H1 (cell line): ENCODE data around the gene PTPMT1. TPM values are rescaled to one million over a fixed set of nuclear protein-coding genes. Genes with fewer than 3 reads are reported as not detected.

ENCODE experiments used
- CTCF ChIA-PET: fragments of 300-600 bp; sonication (Branson Sonifier 250); formaldehyde crosslinking; loops from one replicate; lab custom pipeline; 2021; ENCODE audit not compliant: partially characterized antibody; lab: Charles Lee
- POLR2A ChIA-PET: fragments of 300-600 bp; sonication (Branson Sonifier 250); formaldehyde crosslinking; loops from one replicate; lab custom pipeline; 2021; ENCODE audit warnings: inconsistent platforms; ENCODE audit not compliant: partially characterized antibody; lab: Charles Lee
- DNase-seq, 2 experiments: peaks; one replicate each; pipeline versions ENCODE4 v3.0.0 to v3.0.0-alpha.2; 2010 to 2022; ENCODE audit warnings: low spot score in 2 of 2, low read depth in 1 of 2, mixed read lengths in 1 of 2
- FAIRE-seq: peaks from 2 replicates; lab custom pipeline; 2011; peaks lifted over from hg19 to GRCh38; lab: Jason Lieb, UNC
- H2AFZ ChIP-seq: 2 replicates; pipeline ENCODE4 v1.8.1; 2012; ENCODE audit warnings: low read length, inconsistent platforms
- H2AK5ac ChIP-seq: 2 replicates; pipeline ENCODE4 v1.6.1; 2013; ENCODE audit warnings: low read depth, low read length
- H2BK120ac ChIP-seq: replicated peaks from 2 replicates; pipeline ENCODE3; 2013; ENCODE audit warnings: low read depth, low read length, inconsistent platforms
- H2BK12ac ChIP-seq: 2 replicates; pipeline ENCODE4 v1.6.1; 2013; ENCODE audit warnings: low read depth, low read length
- H2BK15ac ChIP-seq: 2 replicates; pipeline ENCODE4 v1.6.1; 2013; ENCODE audit warnings: low read length
- H2BK20ac ChIP-seq: 2 replicates; pipeline ENCODE4 v1.6.1; 2013; ENCODE audit warnings: low read length
- H2BK5ac ChIP-seq: 2 replicates; pipeline ENCODE4 v1.6.1; 2013; ENCODE audit warnings: low read depth, low read length
- H3K14ac ChIP-seq: 2 replicates; pipeline ENCODE4 v1.6.1; 2013; ENCODE audit warnings: inconsistent platforms; ENCODE audit not compliant: insufficient read length
- H3K18ac ChIP-seq: 2 replicates; pipeline ENCODE4 v1.6.1; 2013; ENCODE audit warnings: low read length; ENCODE audit errors: extremely low read depth
- H3K23ac ChIP-seq: 2 replicates; pipeline ENCODE4 v1.6.1; 2013; ENCODE audit warnings: inconsistent platforms; ENCODE audit not compliant: insufficient read length
- H3K23me2 ChIP-seq: 2 replicates; pipeline ENCODE4 v1.6.1; 2013; ENCODE audit warnings: low read depth, low read length
- H3K27ac ChIP-seq: 2 replicates; pipeline ENCODE4 v1.6.1; 2011; ENCODE audit warnings: low read depth, low read length, inconsistent platforms
- H3K27me3 ChIP-seq, 4 experiments: replicated peaks in 1 of 4; 1 replicate in 1 of 4; 2 replicates in 3 of 4; pipeline versions ENCODE4 v1.6.1 to v1.8.1; 2011 to 2013; ENCODE audit warnings: low read length in 3 of 4, mild to moderate bottlenecking in 3 of 4, inconsistent platforms in 2 of 4, mixed read lengths in 2 of 4, moderate library complexity in 1 of 4; ENCODE audit not compliant: control insufficient read depth in 3 of 4, insufficient read depth in 3 of 4; ENCODE audit errors: extremely low read depth in 1 of 4
- H3K36me3 ChIP-seq, 4 experiments: 2 replicates each; pipeline versions ENCODE4 v1.6.1 to v1.8.1; 2011 to 2013; ENCODE audit warnings: mild to moderate bottlenecking in 4 of 4, low read length in 3 of 4, moderate library complexity in 2 of 4, control low read depth in 1 of 4, inconsistent platforms in 1 of 4; ENCODE audit not compliant: insufficient read depth in 4 of 4, control insufficient read depth in 2 of 4
- H3K4ac ChIP-seq: replicated peaks from 2 replicates; pipeline ENCODE3; 2013; ENCODE audit warnings: low read length, low read depth, mixed read lengths, inconsistent platforms; ENCODE audit not compliant: insufficient read length
- H3K4me1 ChIP-seq, 4 experiments: replicated peaks in 1 of 4; 1 replicate in 1 of 4; 2 replicates in 3 of 4; pipeline versions ENCODE4 v1.6.1 to v1.8.1; 2011 to 2013; ENCODE audit warnings: low read length in 3 of 4, inconsistent platforms in 2 of 4, mixed read lengths in 1 of 4; ENCODE audit not compliant: insufficient read depth in 4 of 4, control insufficient read depth in 3 of 4
- H3K4me2 ChIP-seq, 2 experiments: 2 replicates each; pipeline versions ENCODE4 v1.6.1 to v1.8.1; 2011 to 2013; ENCODE audit warnings: low read depth in 2 of 2, low read length in 2 of 2, control low read depth in 1 of 2, inconsistent platforms in 1 of 2, mild to moderate bottlenecking in 1 of 2; ENCODE audit not compliant: insufficient read depth in 1 of 2
- H3K4me3 ChIP-seq, 4 experiments: fragments of 200-600, 300-600 bp in 1 of 4; sonication (generic), shearing (Covaris generic), sonication (Bioruptor Twin) in 1 of 4; 2 replicates each; pipeline versions ENCODE4 v1.5.1 to v1.8.1; 2011 to 2016; ENCODE audit warnings: low read length in 4 of 4, low read depth in 3 of 4, control low read depth in 2 of 4, inconsistent platforms in 2 of 4, mild to moderate bottlenecking in 2 of 4, mixed read lengths in 1 of 4, moderate library complexity in 1 of 4; ENCODE audit not compliant: insufficient read depth in 2 of 4; ENCODE audit errors: extremely low read depth in 1 of 4
- H3K56ac ChIP-seq: replicated peaks from 2 replicates; pipeline ENCODE3; 2013; ENCODE audit warnings: low read depth, mild to moderate bottlenecking, mixed read lengths, low read length, inconsistent platforms; ENCODE audit not compliant: insufficient read length
- H3K79me1 ChIP-seq: 2 replicates; pipeline ENCODE4 v1.6.1; 2013; ENCODE audit warnings: low read depth, low read length, control low read depth
- H3K79me2 ChIP-seq, 2 experiments: 2 replicates each; pipeline versions ENCODE4 v1.6.1 to v1.8.1; 2012 to 2013; ENCODE audit warnings: low read length in 2 of 2, mild to moderate bottlenecking in 2 of 2, inconsistent platforms in 1 of 2; ENCODE audit not compliant: insufficient read depth in 2 of 2, control insufficient read depth in 1 of 2
- H3K9ac ChIP-seq, 4 experiments: replicated peaks in 1 of 4; 1 replicate in 1 of 4; 2 replicates in 3 of 4; pipeline versions ENCODE4 v1.6.1 to v1.8.1; 2011 to 2013; ENCODE audit warnings: low read depth in 3 of 4, low read length in 3 of 4, control low read depth in 2 of 4, mild to moderate bottlenecking in 2 of 4, moderate library complexity in 2 of 4, inconsistent platforms in 1 of 4; ENCODE audit errors: extremely low read depth in 1 of 4
- H3K9me3 ChIP-seq, 2 experiments: 2 replicates each; pipeline versions ENCODE4 v1.6.1 to v1.8.1; 2012 to 2013; ENCODE audit warnings: mild to moderate bottlenecking in 2 of 2, moderate library complexity in 2 of 2, control low read depth in 1 of 2, inconsistent platforms in 1 of 2, low read depth in 1 of 2, low read length in 1 of 2, mixed read lengths in 1 of 2; ENCODE audit not compliant: insufficient read depth in 2 of 2
- H4K20me1 ChIP-seq, 2 experiments: replicated peaks in 1 of 2; 2 replicates each; pipeline versions ENCODE3 to v1.8.1; 2011 to 2013; ENCODE audit warnings: inconsistent platforms in 2 of 2, low read length in 2 of 2, mild to moderate bottlenecking in 1 of 2; ENCODE audit not compliant: insufficient read depth in 2 of 2, control insufficient read depth in 1 of 2
- H4K5ac ChIP-seq: 2 replicates; pipeline ENCODE4 v1.6.1; 2013; ENCODE audit warnings: low read length, low read depth, mixed read lengths, inconsistent platforms; ENCODE audit not compliant: insufficient read length
- H4K8ac ChIP-seq: 2 replicates; pipeline ENCODE4 v1.8.0; 2013; ENCODE audit warnings: mild to moderate bottlenecking, moderate library complexity, low read length, inconsistent platforms; ENCODE audit not compliant: insufficient read depth; ENCODE audit errors: extremely low read depth
- H4K91ac ChIP-seq: replicated peaks from 2 replicates; pipeline ENCODE3; 2013; ENCODE audit warnings: low read length, mixed read lengths, inconsistent platforms; ENCODE audit not compliant: insufficient read length
- HDAC6 ChIP-seq: IDR thresholded peaks from one replicate; pipeline ENCODE4 v1.7.1; 2012; ENCODE audit warnings: low read depth, mild to moderate bottlenecking, inconsistent platforms, low read length, moderate library complexity
- TAF1 ChIP-seq: IDR thresholded peaks from 2 replicates; pipeline ENCODE4 v1.6.1; 2011; ENCODE audit warnings: mild to moderate bottlenecking, low read depth, low read length
- YY1 ChIP-seq: IDR thresholded peaks from 2 replicates; pipeline ENCODE4 v1.6.1; 2011; ENCODE audit warnings: low read depth, mild to moderate bottlenecking, low read length
- WGBS, 2 experiments: shearing (Covaris generic) in 1 of 2; methylation state at CpG; one replicate each; pipeline versions ENCODE4 v1.1.6 to v1.1.7; 2013 to 2015; ENCODE audit warnings: low lambda C conversion rate in 2 of 2, mixed read lengths in 2 of 2, inconsistent platforms in 1 of 2, low coverage in 1 of 2, missing lambda C conversion rate in 1 of 2; ENCODE audit not compliant: insufficient replicate concordance in 2 of 2, insufficient coverage in 1 of 2, insufficient read length in 1 of 2; ENCODE audit errors: extremely low coverage in 1 of 2, missing lambda C conversion rate in 1 of 2; 5-methylcytosine and 5-hydroxymethylcytosine counted together
- polyA plus RNA-seq, 7 experiments: library from polyadenylated mRNA; depleted of rRNA in 3 of 7; stranded (reverse) in 5 of 7; unstranded in 2 of 7; fragments of >200 nt in 5 of 7; fragments of 200-250 nt in 2 of 7; gene quantifications; 1 replicate in 5 of 7; 2 replicates in 1 of 7; 4 replicates in 1 of 7; pipeline versions ENCODE4 v1.2.1 to v1.2.3, GENCODE V29; 2011 to 2013; ENCODE audit warnings: missing spikeins in 2 of 7, mixed read lengths in 2 of 7
- total RNA-seq: library from RNA; stranded (reverse); fragmentation: NEBNext Ultra II Directional; extraction: Animal tissue kit (Norgen Biotek cat#: 25700); gene quantifications from 2 replicates; pipeline ENCODE4 v1.2.1, GENCODE V29; 2021

PTPMT1 gene
- total and polyA plus RNA-seq, 2 of the 8 experiments (the other 6 are each of a cell fraction or from before 2014, with no cell fraction given) = 44.8 to 105 TPM

DNA sequence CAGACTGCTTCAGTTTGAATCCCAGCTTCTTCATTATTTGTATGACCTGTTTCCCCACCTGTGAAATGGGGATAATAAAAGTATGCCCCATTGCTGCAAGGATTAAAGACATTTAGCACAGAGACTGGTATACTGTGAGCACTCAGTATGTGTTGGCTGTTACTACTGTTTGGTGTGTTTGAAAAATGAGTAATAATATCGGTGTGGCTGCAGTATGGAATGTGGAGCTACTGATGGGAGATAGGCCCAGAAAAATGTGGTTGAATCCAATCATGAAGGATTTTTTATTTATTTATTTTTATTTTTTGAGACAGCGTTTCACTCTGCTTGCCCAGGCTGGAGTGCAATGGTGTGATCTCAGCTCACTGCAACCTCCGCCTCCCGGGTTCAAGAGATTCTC lies 37.9 kb downstream of the PTPMT1 start:
- H4K5ac ChIP-seq = no peak overlapping the region
- H3K23me2 ChIP-seq = no peaks in the 10 kb centered on the region; the same call in 1 of the 2 replicates
- H3K4me2 ChIP-seq = no peak overlapping the region
- no peak for TF ChIP-seq TAF1
- TF ChIP-seq YY1 = no peak
- TF ChIP-seq HDAC6 = no peak
- no peaks in the 10 kb centered on the region for H4K20me1 ChIP-seq
- no peak overlapping the region for H2BK20ac ChIP-seq
- H3K79me1 ChIP-seq = no peaks in the 10 kb centered on the region
- POLR2A ChIA-PET = interaction anchor here (1.1 to 2.3 kb wide), 2 partner anchors 9 to 10 kb away, joined by 3 to 8 read pairs; no protein-coding TSS in a partner anchor
- H2BK12ac ChIP-seq = no peak overlapping the region
- H3K23ac ChIP-seq = no peak overlapping the region
- no peaks in the 10 kb centered on the region for H3K9me3 ChIP-seq
- H3K18ac ChIP-seq = no peak overlapping the region
- H3K9ac ChIP-seq = no peak overlapping the region
- H3K79me2 ChIP-seq = no peaks in the 10 kb centered on the region
- no peak overlapping the region for H2BK15ac ChIP-seq
- FAIRE-seq (no peak), DNase-seq (no peak)
- no peak overlapping the region for H3K4ac ChIP-seq
- no peak overlapping the region for H2BK5ac ChIP-seq
- no peak overlapping the region for H3K4me3 ChIP-seq
- no peaks in the 10 kb centered on the region for H3K36me3 ChIP-seq
- H3K14ac ChIP-seq = no peak overlapping the region
- no peaks in the 10 kb centered on the region; a peak in 2 of 7 replicates for H3K4me1 ChIP-seq
- no peak overlapping the region for H3K27ac ChIP-seq
- no peak overlapping the region for H4K91ac ChIP-seq
- CTCF ChIA-PET = interaction anchor here (0.7 kb wide), 1 partner anchor 93 kb away, joined by 4 read pairs; no protein-coding TSS in a partner anchor
- H2AFZ ChIP-seq = no peak overlapping the region
- no peak overlapping the region for H4K8ac ChIP-seq
- no peak overlapping the region for H2BK120ac ChIP-seq
- H2AK5ac ChIP-seq = no peak overlapping the region
- no peak overlapping the region for H3K56ac ChIP-seq
- H3K27me3 ChIP-seq = no peaks in the 10 kb centered on the region
- 86% methylated on average over 4 of the region's 4 CpGs; no CpG with 5 or more reads in 1 of the 2 experiments for WGBS, 2 experiments
